CD4-positive, CD25-positive, alpha-beta regulatory T cell (primary cell): ENCODE results near the gene ACOT12. TPM values are rescaled to one million over a fixed set of nuclear protein-coding genes. Genes with fewer than 3 reads are reported as not detected.

Source experiments
- ATAC-seq, 2 donors: fragments of 150-1000 bp; cut with Tn5 transposase; one replicate each; pipeline ENCODE4 v1.10.0; 2021; ENCODE audit warnings: low read depth in 2 of 2, moderate number of reproducible peaks in 2 of 2, moderate library complexity in 1 of 2
- DNase-seq, 3 donors: peaks; one replicate each; pipeline versions ENCODE4 v3.0.0 to v3.0.0-alpha.2; 2012 to 2022; ENCODE audit warnings: mixed read lengths in 1 of 3
- H3K27ac ChIP-seq: one replicate; pipeline ENCODE4 v1.7.0; 2013; ENCODE audit warnings: mild to moderate bottlenecking, low read length; ENCODE audit not compliant: insufficient read depth, poor library complexity, severe bottlenecking
- H3K27me3 ChIP-seq: one replicate; pipeline ENCODE4 v1.7.0; 2013; ENCODE audit warnings: low read length; ENCODE audit not compliant: control insufficient read depth, insufficient read depth
- H3K36me3 ChIP-seq: one replicate; pipeline ENCODE4 v1.7.0; 2013; ENCODE audit warnings: mild to moderate bottlenecking, low read length, moderate library complexity; ENCODE audit not compliant: control insufficient read depth, insufficient read depth
- H3K4me1 ChIP-seq: 2 replicates; pipeline ENCODE4 v1.7.0; 2013; ENCODE audit warnings: mild to moderate bottlenecking, low read length; ENCODE audit not compliant: insufficient read depth, control insufficient read depth, poor library complexity, severe bottlenecking
- H3K4me3 ChIP-seq: one replicate; pipeline ENCODE4 v1.7.0; 2013; ENCODE audit warnings: low read depth, mild to moderate bottlenecking, low read length, moderate library complexity
- H3K9me3 ChIP-seq, 2 experiments: 1 replicate in 1 of 2; 2 replicates in 1 of 2; pipeline ENCODE4 v1.7.0; 2013; ENCODE audit warnings: low read length in 2 of 2, mild to moderate bottlenecking in 1 of 2, moderate library complexity in 1 of 2; ENCODE audit not compliant: control insufficient read depth in 2 of 2
- H3K27ac Mint-ChIP-seq, 3 donors: one replicate each; pipeline ENCODE4 v1.8.0; 2020 to 2022; ENCODE audit warnings: mild to moderate bottlenecking in 3 of 3, mixed read lengths in 3 of 3, moderate library complexity in 2 of 3
- H3K27me3 Mint-ChIP-seq: one replicate; pipeline ENCODE4 v1.8.0; 2022; ENCODE audit warnings: mild to moderate bottlenecking, mixed read lengths
- H3K36me3 Mint-ChIP-seq: one replicate; pipeline ENCODE4 v1.8.0; 2020; ENCODE audit warnings: mixed read lengths
- H3K4me1 Mint-ChIP-seq, 4 donors: one replicate each; pipeline ENCODE4 v1.8.0; 2020 to 2022; ENCODE audit warnings: mixed read lengths in 4 of 4, mild to moderate bottlenecking in 1 of 4
- H3K4me3 Mint-ChIP-seq, 4 donors: one replicate each; pipeline ENCODE4 v1.8.0; 2020 to 2022; ENCODE audit warnings: mild to moderate bottlenecking in 4 of 4, mixed read lengths in 4 of 4, moderate library complexity in 3 of 4
- H3K9me3 Mint-ChIP-seq, 7 donors: one replicate each; pipeline ENCODE4 v1.8.0; 2020 to 2022; ENCODE audit warnings: mixed read lengths in 7 of 7, mild to moderate bottlenecking in 3 of 7, moderate library complexity in 2 of 7
- polyA plus RNA-seq, 4 donors: library from polyadenylated mRNA; unstranded; fragments of 300-500 nt; fragmentation: Illumina TruSeq; gene quantifications; one replicate each; pipeline ENCODE4 v1.2.3, GENCODE V29; 2021
- total RNA-seq: library from RNA; stranded (reverse); gene quantifications from one replicate; pipeline ENCODE4 v1.2.3, GENCODE V29; 2022

The ACOT12 gene
- total and polyA plus RNA-seq, 5 donors from 2014 or later: not detected

DNA sequence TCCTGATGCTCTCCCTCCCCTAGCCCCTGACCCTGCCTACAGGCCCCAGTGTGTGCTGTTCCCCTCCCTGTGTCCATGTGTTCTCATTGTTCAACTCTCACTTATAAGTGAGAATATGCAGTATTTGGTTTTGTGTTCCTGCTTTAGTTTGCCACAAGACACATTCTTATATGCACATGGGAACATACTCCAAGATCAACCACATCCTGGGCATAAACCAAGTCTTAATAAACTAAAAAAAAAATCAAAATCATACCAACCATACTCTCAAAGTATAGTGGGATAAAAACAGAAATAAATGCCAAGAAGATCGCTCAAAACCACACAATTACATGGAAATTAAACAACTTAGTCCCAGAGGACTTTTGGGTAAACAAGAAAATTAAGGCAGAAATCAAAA lies 103.8 kb downstream of the ACOT12 start:
- DNase-seq (no peak), ATAC-seq (no peak)
- Mint-ChIP-seq H3K4me3 (peak overlapping the region in 3 of 4 donors; percentile 25 to 40 (median 33)), H3K4me1 (peaks cover 49 to 83% (median 65%) of the 10 kb centered on the region in 4 donors), H3K36me3 (peaks cover 32% of the 10 kb centered on the region), H3K27me3 (no peaks in the 10 kb centered on the region), H3K9me3 (peaks cover 0 to 28% (median 7%) of the 10 kb centered on the region in 7 donors), H3K27ac (peak overlapping the region; percentile 48 to 63 (median 53))
- H3K4me3 ChIP-seq: no peak overlapping the region
- peaks cover 17% of the 10 kb centered on the region for H3K4me1 ChIP-seq
- H3K27me3 ChIP-seq: no peaks in the 10 kb centered on the region
- no peaks in the 10 kb centered on the region for H3K36me3 ChIP-seq
- H3K27ac ChIP-seq: no peak overlapping the region
- H3K9me3 ChIP-seq: peaks cover 0 to 8% of the 10 kb centered on the region in 2 experiments

DNA sequence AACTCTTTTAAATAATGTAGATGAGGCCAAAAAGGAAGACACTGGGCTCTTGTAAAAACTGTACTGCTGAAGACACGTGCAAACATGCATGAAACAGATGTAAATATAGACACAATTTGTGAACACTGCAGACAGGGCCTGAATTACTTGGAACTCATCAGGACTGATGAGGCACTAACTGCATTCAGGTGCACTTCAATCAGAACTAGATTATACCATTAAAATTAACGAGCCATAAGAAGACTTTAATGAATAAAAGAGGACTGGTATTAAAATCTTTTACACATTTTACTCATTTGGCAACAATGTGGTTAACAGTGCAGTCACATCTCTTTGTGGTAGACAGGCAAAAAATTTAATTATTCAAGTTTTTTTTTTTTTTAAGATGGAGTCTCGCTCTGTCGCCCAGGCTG lies 105.9 kb downstream of the ACOT12 start:
- H3K9me3 ChIP-seq: peaks cover 0 to 3% of the 10 kb centered on the region in 2 experiments
- DNase-seq (no peak), ATAC-seq (no peak)
- H3K27me3 Mint-ChIP-seq: no peaks in the 10 kb centered on the region
- no peaks in the 10 kb centered on the region for H3K27me3 ChIP-seq
- no peak overlapping the region for H3K27ac ChIP-seq
- H3K36me3 Mint-ChIP-seq: peaks cover 31% of the 10 kb centered on the region
- no peaks in the 10 kb centered on the region for H3K36me3 ChIP-seq
- peaks cover 21% of the 10 kb centered on the region for H3K4me1 ChIP-seq
- peak overlapping the region in 3 of 4 donors; percentile 29 to 31 (median 30) for H3K4me3 Mint-ChIP-seq
- peak overlapping the region in 2 of 3 donors; percentile 31 to 51 for H3K27ac Mint-ChIP-seq
- peak overlapping the region; percentile 55 for H3K4me3 ChIP-seq
- H3K9me3 Mint-ChIP-seq: peaks cover 0 to 19% (median 6%) of the 10 kb centered on the region in 7 donors
- peaks cover 41 to 72% (median 61%) of the 10 kb centered on the region in 4 donors for H3K4me1 Mint-ChIP-seq

DNA sequence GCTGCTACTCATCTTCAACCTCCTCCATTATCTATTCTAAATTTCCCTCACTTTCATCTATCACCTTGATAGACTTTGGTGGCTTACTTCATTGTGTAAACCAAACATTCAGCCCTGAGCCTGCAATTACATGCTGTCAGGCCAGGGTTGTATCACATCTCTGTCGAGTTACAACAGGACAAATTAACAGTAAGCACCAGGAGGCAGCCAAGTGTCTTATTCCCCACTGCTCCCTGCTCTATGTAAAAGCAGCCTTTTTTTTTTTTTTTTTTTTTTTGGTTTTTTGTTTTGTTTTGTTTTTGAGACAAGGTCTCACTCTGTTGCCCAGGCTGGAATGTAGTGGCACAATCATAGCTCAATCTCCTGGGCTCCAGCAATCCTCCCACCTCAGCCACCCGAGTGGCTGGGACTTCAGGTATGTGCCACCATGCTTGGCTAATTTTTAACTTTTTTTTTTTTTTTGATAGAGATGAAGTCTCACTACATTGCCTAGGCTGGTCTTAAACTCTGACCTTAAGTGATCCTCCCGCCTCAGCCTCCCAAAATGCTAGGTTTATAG lies 107.8 kb downstream of the ACOT12 start:
- Histone ChIP-seq H3K27me3 (no peaks in the 10 kb centered on the region), H3K4me1 (peaks cover 15% of the 10 kb centered on the region), H3K27ac (no peak overlapping the region), H3K36me3 (no peaks in the 10 kb centered on the region), H3K4me3 (no peak overlapping the region), H3K9me3 (no peaks in the 10 kb centered on the region)
- Mint-ChIP-seq H3K4me3 (peak overlapping the region in 2 of 4 donors; percentile 61 to 77), H3K27me3 (no peaks in the 10 kb centered on the region), H3K36me3 (peaks cover 25% of the 10 kb centered on the region), H3K4me1 (peaks cover 29 to 55% (median 47%) of the 10 kb centered on the region in 4 donors), H3K9me3 (peaks cover 0 to 9% (median 2%) of the 10 kb centered on the region in 7 donors), H3K27ac (peak overlapping the region in 2 of 3 donors; percentile 5 to 18)
- ATAC-seq (no peak), DNase-seq (no peak)

DNA sequence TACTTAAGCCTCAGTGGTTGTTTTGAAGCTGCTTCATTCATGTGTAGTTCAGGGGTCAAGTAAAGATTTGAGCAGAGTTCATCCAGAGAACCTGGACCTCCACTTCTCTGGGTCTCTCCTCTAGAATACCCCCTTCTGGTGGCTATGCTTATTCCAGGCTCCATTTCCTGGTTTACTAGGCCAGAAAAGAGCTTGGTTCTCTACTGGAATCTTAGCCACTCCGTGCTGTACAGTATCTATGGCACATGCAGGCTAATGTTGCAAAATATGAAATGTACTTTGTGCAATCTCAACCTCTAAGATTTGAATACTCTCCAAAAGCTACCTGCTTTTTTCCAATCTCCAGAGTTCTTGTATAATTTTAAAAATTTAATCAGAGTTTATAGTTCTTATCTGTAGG lies 110.0 kb downstream of the ACOT12 start:
- H3K27me3 Mint-ChIP-seq: no peaks in the 10 kb centered on the region
- Histone ChIP-seq H3K36me3 (no peaks in the 10 kb centered on the region), H3K27ac (no peak overlapping the region), H3K4me3 (no peak overlapping the region), H3K9me3 (no peaks in the 10 kb centered on the region), H3K27me3 (no peaks in the 10 kb centered on the region), H3K4me1 (peaks cover 15% of the 10 kb centered on the region)
- peaks cover 17% of the 10 kb centered on the region for H3K36me3 Mint-ChIP-seq
- H3K27ac Mint-ChIP-seq: no peak overlapping the region
- no peak overlapping the region for H3K4me3 Mint-ChIP-seq
- DNase-seq (no peak), ATAC-seq (no peak)
- H3K9me3 Mint-ChIP-seq: peaks cover 0 to 8% (median 0%) of the 10 kb centered on the region in 7 donors
- peaks cover 14 to 41% (median 29%) of the 10 kb centered on the region in 4 donors for H3K4me1 Mint-ChIP-seq

Other genes starting within 250 kb of the ACOT12 start
- not detected for gene CKMT2, start 160.8 kb downstream of the ACOT12 start, total RNA-seq
- gene CKMT2, start 160.8 kb downstream of the ACOT12 start, polyA plus RNA-seq: under 1 TPM in 1 of 4 donors, not detected in 3; 0.25 TPM
- gene ZCCHC9, start 92.5 kb downstream of the ACOT12 start, total RNA-seq: 21.1 TPM
- gene ZCCHC9, start 92.5 kb downstream of the ACOT12 start, polyA plus RNA-seq: 10 to 100 TPM; 18.7 to 24.9 (median 22.6) TPM